ACHN (cell line): Measurements from ENCODE around the gene MOK.

ENCODE experiments used
- DNase-seq: peaks from one replicate; pipeline ENCODE4 v3.0.0-alpha.2; 2015
- in situ Hi-C: cut with HindIII; loops from 2 replicates; pipeline ENCODE4 v1.10.0; 2017; ENCODE audit warnings: low sequenced_read_pairs, low pct_ligation_motif_present, low pct_unique_long_range_greater_than_20kb

The MOK gene

DNA sequence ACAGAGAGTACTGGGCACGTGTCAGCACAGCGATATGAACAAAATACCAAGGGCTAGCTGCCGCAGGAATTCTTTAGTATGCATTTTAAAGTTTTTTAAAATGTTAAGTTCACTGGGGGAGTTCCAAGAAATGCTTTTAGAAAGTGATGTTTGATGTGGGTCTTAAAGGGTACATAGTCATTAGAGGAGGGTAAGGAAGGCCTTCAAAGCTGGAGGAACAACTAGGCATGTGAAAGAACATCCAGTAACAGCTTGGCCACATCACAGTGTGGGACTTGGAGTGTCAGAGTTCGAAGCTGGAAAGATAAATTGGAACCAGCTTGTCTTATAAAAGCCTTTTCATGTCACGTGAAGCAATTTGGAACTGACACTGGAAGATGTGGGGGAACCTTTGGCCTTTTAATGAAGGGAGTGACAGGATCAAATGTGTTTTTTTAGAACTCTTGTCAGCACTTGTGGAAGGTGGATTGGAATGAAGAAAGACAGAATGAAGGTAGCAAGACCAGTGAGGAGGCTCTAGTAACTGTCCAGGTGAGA, 107.6 kb downstream of the MOK start:
- in situ Hi-C loops: no loop called here
- no peak for DNase-seq

DNA sequence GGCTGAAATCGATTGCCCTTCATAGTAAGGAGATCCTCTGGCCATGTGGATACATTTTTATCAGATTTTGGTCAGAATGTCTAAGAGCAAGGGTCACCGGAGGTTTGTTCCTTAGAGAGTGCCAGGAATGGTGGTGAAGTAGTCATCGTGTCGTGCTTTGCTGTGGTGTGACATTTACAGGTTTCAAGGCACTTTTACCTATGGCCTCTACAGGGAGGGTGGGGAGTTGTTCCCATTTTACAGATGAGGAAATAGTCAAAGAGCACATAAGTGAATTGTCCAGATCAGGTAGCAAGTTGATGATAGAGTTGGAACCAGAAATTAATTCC, 108.1 kb downstream of the MOK start:
- in situ Hi-C loops: no loop called here
- no peak for DNase-seq

DNA sequence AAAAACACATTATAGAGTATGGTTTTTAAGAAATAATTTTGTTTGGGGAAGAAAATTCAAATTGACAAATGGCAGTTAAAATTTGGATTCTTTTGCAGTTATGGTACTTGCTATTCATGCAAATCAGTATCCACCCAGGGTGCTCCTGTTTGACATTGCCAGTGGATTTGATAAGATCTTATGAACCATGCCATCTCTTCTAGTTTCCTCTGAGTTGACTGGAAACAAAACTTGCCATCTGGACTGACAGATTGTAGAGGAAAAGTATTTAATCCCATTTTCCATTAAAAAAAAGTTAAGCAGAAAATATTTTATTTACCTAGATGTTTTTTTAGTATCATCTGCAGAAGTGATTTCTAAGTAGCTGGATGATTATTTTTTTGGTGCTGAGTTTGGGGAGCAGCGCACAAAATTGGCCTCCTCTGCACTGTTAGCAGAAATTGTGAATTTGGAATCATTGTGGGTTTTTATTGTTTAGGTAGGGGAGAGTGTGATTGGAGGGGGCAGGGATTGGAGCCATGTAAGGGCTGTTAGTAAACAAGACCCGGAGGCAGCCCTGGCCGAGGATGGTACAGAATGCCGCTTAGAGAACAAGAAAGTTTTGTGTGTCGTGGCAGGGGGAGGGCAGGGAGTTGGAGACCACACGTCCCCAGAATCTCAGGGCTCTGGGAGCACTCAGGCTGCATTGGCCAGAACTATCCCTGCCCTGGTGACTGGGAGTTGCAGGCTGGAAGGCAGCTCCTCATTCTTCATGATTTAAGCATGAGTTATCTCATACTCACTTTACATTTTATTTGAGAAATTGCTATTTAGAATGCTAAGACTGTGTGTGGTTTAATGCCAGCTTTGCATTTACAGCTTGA, 108.7 kb downstream of the MOK start:
- no peak for DNase-seq
- in situ Hi-C loops: no loop called here

DNA sequence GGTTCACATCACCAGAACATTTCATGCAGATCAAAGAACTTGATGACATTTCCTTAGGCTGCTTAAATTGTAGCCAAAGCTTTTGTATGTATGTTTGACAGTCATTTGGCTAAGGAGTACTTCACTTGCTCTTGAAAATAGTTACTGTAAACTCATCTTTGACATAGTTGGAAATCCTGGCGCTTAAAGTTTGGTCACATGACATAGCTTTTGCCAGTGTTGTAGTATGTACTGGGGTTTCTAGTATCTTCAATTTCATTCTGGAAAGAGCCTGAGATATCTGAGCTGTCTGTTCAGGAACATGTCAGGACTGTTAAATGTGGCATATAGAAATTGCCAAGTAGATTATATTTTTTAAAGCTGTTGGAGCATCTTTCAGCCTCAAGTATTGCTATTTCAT, 109.5 kb downstream of the MOK start:
- DNase-seq: no peak
- in situ Hi-C loops: no loop called here

DNA sequence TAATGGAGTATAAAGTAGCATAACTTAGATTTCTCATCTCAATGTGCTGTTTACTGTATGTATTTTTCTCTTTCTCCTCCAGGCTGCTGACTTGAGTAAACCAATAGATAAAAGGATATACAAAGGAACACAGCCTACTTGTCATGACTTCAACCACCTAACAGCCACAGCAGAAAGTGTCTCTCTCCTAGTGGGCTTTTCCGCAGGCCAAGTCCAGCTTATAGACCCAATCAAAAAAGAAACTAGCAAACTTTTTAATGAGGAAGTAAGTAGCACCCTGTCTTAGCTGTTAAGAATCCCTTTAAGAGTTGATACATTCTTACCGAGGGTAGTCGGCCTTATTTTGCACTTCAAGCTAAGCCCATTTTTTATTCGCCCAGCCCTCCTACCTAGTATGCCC, 110.1 kb downstream of the MOK start:
- DNase-seq: no peak
- in situ Hi-C loops: no loop called here

DNA sequence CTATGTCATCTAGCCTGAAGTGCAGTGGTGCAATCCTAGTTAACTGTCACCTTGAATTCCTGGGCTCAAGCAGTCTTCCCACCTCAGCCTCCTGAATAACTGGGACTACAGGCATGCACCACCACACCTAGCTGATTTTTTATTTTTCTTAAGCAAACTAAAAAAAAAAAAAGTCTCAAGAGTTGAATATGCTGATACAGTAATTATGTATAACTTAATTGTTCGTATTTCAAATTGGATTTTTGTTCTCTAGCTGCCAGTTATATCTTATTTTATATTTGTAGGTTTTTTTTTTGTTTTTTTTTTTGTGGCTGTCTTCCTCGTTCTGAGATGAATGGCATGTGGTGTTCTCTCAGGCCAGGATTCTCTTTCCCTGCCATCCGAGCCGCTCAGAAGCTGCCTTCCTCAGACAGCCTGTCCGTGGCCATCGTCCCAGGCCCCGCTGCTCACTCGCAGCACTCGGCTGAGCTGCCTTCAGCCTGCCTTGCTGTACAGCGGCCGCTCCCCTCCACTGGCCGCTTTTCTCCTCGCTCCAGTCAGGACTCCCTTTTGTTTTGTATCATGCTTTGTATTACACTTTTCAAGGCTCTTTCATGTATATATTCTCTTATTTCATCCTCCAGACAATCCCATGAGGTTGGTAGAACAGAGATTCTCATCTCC, 112.0 kb downstream of the MOK start:
- in situ Hi-C loops: no loop called here
- DNase-seq: no peak

DNA sequence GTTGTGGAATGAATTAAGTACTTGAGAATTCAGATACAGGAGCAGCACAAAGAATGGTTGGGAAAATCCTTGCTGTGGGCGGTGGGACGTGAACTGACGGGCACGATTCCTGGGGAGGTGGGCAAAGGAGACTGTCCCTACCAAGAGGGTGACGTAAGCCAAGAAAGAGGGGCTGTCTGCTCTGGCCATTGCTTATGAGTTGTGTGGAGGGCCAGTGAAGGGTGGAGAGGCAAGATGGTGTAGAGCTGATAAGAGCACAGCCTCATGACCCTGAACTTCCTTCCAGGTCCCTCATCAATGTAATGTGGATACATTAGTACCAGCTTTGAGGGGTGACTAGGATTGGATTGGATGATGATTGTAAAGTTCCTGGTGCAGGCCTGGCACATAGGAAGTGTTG, 115.1 kb downstream of the MOK start:
- in situ Hi-C loops: no loop called here
- no peak for DNase-seq

DNA sequence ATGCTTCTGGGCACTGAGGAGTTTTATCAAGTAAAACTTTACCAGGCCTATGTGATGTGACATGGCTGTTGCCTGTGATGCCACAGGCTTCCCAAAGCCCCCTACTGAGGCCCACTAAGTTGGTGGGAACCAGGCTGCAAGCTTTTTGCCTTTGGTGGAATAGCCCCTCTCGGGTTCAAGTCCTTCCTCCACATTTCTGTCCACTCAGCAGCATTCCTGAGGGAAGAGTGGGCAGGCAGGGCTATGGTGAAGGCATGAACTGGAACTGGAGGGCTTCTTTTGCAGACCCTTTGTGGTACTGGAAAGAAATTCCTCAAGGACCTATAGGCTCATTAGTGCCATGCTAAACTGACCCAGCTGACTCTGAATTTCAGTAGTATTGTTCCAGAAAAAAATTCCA, 116.8 kb downstream of the MOK start:
- in situ Hi-C loops: no loop called here
- DNase-seq: no peak

DNA sequence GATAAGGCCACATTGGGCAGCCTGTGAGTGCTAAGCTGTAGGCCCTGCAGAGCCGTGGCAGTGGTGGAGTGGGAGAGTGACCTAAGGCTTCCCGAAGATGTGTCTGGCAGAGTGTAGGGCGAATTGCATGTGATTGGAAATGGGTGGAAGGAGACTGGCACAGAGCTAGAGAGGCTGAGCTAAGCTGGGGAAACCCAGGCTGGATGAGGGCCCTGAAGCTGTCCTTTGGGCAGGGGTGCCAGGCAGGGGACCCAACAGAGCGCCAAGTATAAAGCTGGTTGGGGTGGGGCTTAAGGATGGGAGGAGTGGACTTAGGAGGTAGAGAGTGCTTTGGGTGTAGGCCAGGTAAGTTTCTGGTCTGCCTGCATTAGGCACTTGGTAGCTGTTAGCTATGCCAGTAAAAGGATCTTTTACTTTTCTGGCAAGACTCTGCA, 117.4 kb downstream of the MOK start:
- in situ Hi-C loops: no loop called here
- no peak for DNase-seq

DNA sequence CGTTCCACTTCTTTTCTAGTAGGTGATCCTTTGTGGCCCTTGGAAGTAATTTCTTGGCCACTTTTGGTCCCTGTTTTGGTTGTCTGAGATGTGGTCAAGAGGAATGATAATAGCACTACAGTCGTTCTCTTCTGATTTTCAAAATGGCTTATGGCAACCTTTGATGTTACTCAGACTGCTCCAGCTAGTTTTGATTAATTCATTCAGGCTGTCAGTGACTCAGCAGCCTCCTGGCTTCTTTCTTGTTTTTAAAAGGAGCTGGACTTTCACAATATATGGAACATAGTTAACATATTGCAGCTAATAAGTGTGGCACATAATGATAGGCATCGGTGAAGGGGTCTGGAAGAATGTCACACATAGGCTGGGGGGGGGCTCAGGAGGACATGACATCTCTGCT, 117.9 kb downstream of the MOK start:
- in situ Hi-C loops: no loop called here
- peak; percentile 35 for DNase-seq

DNA sequence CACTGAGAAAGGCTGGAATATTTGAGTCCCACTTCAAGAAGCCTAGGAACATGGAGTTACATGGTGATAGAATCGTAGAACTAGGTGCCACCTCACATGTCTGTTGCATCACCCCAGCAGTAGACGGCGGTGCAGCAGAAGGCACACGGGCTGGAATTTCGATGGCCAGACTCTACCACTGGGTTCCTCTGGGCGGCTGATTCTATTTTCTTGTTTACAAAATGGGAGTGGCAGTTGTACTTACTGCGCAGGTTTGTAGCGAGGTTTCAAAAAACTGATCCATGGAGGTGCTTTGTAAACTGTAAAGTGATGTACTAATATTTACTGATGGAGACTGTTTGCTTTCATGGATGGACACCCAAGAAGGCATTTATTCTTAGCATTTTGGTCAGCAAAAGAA, 119.6 kb downstream of the MOK start:
- no peak for DNase-seq
- in situ Hi-C loops: no loop called here

DNA sequence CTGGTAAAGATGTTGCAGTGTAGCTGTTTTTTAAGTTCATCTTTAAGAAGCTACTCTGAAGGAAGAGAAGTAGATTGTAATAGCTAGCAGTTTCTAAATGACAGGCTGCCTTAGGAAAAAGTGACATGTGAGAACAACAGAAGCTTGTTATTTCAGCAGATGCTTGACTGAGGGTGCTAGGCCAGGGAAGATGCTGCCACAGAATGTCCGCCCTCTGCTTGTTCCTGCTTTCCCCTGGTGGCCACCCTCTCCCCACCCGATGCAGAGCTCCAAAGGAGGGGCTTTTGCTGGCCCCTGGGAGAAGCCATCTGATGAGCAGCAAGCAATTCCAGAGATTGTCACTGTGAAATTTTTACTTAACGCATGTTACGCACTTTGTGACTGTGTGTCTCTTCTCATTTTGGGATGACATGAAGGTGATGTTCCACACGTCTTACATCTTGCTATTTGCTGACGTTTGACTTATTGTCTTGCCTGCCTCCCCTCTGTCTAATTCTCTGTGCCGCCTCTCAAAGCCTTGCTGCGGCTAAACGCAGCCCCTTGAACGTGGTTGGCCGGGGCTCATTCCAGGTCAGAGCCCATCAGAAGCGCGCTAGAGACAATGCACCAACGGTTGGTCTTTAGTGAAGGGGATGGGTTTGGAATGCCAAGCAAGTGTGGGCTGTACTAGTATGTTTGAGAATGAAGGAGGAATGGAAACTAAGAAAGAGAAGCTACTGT, 120.5 kb downstream of the MOK start:
- DNase-seq: no peak
- in situ Hi-C loops: no loop called here

DNA sequence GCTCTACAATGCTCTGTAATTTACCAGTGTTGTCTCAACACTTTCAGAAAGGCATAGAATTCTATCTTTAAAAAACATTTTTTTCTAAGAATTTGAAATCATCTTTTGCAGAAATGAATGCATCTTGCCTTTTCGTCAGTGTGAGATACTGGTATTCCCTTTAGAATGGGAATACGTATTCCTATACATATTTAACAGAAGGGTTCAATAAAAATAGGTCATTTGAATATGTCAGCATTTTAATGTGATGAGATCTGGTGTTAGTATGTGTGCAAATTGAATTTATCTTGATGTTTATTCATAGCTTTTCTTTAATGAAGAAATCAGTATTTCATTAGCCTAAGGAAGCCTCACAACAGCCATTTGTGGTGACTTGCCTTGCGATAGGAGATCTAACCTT, 121.1 kb downstream of the MOK start:
- DNase-seq: no peak
- in situ Hi-C loops: no loop called here

DNA sequence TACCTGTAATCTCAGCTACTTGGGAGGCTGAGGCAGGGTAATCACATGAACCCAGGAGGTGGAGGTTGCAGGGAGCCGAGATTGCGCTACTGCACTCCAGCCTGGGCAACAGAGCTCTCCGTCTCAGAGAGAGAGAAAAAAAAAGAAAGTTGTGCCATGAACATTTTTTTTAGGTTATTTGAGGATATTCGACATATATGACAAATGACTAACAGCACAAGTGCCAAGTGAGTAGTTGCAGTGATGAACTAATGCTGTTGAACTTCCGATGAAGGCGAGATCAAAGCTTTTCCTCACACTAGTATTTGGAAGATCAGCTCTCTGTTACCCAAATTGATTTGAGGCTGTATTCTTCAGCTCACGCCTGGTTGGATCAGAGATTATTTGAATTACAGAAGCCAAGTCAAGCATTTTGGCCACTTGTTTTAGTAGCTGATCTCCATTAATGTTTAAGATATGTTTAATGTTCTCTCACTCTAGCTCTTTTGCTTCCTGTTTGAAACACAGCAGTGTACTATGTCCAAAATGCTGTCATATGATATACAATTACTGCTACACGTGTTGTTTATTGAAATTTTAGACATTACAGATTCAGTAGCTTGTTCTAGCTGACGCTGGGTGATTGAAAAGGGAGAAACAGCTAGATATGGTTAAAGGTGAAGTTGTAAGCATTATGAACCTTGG, 121.9 kb downstream of the MOK start:
- no peak for DNase-seq
- in situ Hi-C loops: no loop called here

DNA sequence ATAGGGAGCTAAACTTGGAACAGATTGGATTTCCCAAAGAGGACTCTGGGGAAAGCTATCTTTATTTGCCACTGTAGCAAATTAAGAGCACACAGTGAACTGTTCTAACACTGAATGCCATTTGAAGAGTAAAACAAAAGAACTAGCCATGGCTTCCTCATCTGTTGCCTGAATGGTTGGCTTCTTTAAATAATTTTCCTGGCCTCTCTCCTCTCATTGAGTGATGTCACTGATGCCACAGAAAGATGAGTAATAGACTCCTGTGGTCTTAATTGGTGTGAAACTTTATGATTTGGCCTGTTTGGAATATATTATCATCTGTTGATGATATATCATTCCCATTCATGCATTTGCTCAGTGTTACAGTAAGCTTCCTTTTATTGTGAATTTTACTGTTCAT, 122.8 kb downstream of the MOK start:
- DNase-seq: peak; percentile 24
- in situ Hi-C loops: no loop called here

DNA sequence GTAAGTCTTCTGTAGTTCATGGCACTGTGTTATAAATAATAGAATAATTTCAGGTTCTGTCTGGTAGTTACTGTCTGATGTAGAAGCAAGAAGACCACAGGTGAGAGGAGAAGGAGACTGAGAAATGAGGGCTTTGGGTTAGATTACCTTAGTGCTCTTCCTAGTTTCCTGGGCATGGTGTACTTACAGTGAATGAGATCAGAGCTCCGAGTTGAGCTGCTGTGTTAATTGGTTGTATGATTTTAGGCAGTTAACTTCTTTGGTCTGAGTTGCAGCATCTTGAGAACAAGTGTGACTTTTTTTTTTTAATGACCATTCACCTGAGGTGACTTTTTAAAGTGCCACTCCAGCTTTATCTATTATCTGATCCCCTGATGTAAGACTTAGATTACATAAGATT, 123.8 kb downstream of the MOK start:
- in situ Hi-C loops: no loop called here
- no peak for DNase-seq

DNA sequence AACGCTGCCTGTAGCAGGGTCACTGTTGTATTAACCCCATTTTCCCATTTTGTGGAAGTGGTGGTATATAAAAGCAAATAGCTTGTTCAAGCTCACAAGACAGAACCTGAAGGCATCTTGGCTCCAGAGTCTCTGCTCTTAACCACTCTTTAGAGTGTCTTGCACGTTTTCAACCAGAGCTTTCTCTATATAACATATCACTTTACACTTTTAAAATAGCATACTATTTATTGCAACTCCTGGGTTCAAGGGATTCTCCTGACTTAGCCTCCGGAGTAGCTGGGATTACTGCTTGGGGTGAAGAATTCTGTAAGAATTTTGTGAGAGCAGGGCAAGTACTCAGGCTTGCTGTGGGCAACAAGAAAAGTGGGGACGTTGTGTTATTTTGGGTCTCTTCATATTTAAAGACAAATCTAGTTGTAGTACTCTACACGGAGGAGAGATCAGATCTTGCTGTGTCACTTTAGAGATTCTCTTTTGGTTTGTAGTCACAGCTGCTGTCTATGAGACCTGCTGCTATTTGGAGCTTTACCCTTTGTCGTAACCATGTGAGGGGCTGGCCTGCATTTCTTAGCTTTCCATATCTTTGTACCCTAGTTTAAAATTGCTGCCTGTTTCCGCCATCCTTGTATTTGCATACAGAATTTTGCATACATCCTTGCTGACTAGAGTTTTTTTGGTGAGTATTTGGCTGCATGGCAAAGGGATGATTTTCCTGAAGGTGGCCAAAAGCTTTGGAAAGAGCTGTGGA, 124.5 kb downstream of the MOK start:
- in situ Hi-C loops: no loop called here
- no peak for DNase-seq
